Measurements from ENCODE around the gene IFNA2.

- TF ChIP-seq CTCF (IDR thresholded peaks at IDR 0.05; ENCODE audit: borderline replicate concordance, extremely low read depth, low read length, poor library complexity, severe bottlenecking) = no peak
- TF ChIP-seq EZH2 (IDR thresholded peaks at IDR 0.05; ENCODE audit: borderline replicate concordance, low read depth, low read length, severe bottlenecking) = no peak
Observed at GRCh38 chr9:21340735-21341134, 44.5 kb downstream of the IFNA2 start.

Measured in DND-41 (cell line).